GM12891 (cell line): ENCODE measurements around the gene CHMP4B.

Experiments used
- DNase-seq: peaks from one replicate; pipeline ENCODE4 v3.0.0; 2011; ENCODE audit warnings: low spot score; ENCODE audit not compliant: insufficient read length
- FAIRE-seq: peaks from 2 replicates; lab custom pipeline; 2011; peaks lifted over from hg19 to GRCh38; lab: Jason Lieb, UNC
- PAX5 ChIP-seq: IDR thresholded peaks from 2 replicates; pipeline ENCODE4 v1.6.1; 2011; ENCODE audit warnings: low read length, moderate library complexity, mild to moderate bottlenecking; ENCODE audit not compliant: insufficient read depth, severe bottlenecking
- POLR2A ChIP-seq: IDR thresholded peaks from 2 replicates; pipeline ENCODE4 v1.6.1; 2011; ENCODE audit warnings: low read depth, low read length, control low read depth
- POLR2AphosphoS5 ChIP-seq: IDR thresholded peaks from 2 replicates; pipeline ENCODE4 v1.6.1; 2011; ENCODE audit warnings: low read depth, low read length, control low read depth
- POU2F2 ChIP-seq: IDR thresholded peaks from 2 replicates; pipeline ENCODE4 v1.6.1; 2011; ENCODE audit warnings: low read depth, mild to moderate bottlenecking, control low read depth, low read length, moderate library complexity
- SPI1 ChIP-seq: IDR thresholded peaks from 2 replicates; pipeline ENCODE4 v1.6.1; 2011; ENCODE audit warnings: low read depth, low read length, control low read depth
- TAF1 ChIP-seq: IDR thresholded peaks from 2 replicates; pipeline ENCODE4 v1.6.1; 2011; ENCODE audit warnings: low read depth, low read length, control low read depth

Gene CHMP4B

DNA sequence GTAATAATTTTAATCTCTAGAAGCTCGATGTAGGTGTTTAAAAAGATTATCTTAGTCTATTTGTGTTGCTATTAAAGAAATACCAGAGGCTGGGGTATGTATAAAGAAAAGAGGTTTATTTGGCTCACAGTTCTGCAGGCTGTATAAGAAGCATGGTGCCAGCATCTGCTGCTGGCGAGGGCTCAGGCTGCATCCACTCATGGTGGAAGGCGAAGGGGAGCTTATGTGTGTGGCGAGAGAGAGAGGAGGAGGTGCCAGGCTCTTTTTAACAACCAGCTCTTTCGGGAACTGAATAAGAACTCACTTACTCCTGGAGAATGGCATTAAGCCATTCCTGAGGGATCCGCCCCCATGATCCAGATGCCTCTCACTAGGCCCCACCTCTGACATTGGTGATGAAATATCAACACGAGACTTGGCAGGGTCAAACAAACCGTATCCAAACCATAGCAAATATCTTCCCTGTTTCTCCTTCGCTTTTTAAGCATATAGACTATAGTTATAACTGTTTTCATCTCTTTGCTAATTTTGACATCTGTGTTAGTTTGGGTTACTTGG is 24.5 kb downstream of the CHMP4B start:
- TF ChIP-seq POU2F2 = no peak
- DNase-seq (no peak), FAIRE-seq (no peak)

DNA sequence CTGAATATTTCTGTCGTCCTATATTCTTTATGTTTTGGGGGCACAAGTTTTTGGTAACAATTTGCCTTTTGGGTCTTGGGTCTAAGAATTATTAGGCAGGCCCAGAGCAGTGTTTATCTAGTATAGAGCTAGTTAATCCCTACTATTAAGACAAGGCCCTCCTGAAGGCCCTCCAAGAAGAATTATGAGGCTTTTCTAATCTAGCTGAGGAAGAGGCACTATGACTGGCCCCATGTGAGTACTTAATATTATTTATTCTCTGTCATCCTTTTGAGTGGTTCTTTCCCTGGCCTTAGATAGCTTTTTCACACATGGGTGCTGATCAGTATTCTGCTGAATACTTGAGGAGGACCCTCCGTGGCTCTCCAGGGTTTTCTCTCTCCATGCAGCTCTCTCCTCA is 25.1 kb downstream of the CHMP4B start:
- no peak for FAIRE-seq
- TF ChIP-seq POLR2A (no peak), PAX5 (no peak), SPI1 (no peak), POLR2AphosphoS5 (no peak), POU2F2 (no peak), TAF1 (no peak)
- no peak for DNase-seq

DNA sequence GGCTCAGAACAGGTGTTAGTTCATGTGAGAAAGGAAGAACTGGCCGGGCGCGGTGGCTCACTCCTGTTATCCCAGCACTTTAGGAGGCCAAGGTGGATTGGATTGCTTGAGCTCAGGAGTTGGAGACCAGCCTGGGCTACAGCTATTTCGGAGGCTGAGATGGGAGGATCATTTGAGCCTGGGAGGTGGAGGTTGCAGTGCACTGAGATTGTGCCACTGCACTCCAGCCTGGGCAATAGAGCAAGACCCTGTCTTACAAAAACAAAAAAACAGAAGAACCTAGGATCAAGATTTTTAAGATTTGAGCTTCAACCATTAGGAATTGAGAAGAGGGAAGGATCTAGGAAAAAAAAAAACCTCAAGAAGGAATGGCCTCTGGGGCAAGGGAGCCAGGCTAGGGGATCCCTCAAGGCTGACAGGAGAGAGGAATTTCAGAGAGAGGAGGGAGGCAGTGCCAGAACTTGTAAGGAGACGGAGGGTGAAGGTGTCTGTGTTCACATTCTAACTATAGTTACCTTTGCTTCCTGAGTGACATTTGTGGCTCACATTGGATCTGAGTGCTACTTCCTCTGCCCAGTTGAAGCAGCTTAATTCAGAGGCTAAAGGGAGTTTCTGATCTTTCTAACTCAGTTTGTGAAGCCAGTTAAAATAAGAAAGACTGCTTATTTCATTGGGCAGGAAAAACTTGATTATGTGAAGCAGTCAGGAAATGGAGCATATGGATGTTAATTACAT is 26.1 kb downstream of the CHMP4B start:
- TF ChIP-seq SPI1 (peak; percentile 66), TAF1 (no peak)
- FAIRE-seq (peak; percentile 59), DNase-seq (no peak)

DNA sequence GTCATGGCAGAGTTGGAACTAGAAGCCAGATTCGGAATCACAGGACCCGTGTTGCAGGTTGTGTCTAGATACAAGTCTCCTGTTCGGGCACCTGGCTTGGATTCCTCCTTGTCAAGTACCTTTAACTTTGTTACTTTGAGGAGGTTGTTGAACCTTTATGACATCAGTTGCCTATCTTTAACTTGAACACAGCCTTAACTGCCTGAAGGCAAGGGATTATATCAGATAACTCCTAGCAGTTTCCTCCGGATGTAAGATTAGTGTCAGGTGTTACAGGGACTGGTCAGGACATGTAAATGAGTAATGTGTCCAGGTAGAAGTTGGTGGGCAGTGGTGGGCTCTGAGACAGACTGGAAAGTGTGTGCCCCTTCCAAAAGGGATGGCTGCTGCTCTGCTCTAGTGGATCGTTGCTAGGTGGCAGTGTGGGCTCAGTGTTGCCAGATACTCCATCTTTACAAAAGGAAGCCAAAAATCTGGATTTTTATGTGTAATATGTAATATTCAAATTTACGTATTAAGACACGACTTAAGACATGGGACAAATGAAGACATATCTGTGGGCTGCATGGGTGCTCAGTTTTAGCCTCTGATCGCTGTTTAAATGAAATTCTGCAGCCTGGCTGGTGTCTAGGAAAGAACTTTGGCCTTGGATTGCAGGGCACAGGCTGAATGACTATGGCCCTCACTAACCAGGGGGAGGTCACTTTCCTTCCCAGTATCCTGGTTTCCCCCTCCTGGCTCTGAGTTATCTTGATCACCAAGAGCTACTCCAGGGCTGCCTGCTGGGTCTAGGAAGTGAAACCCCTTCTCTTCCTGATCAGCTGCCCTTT is 27.1 kb downstream of the CHMP4B start:
- DNase-seq (no peak), FAIRE-seq (no peak)
- TF ChIP-seq POLR2A = no peak

DNA sequence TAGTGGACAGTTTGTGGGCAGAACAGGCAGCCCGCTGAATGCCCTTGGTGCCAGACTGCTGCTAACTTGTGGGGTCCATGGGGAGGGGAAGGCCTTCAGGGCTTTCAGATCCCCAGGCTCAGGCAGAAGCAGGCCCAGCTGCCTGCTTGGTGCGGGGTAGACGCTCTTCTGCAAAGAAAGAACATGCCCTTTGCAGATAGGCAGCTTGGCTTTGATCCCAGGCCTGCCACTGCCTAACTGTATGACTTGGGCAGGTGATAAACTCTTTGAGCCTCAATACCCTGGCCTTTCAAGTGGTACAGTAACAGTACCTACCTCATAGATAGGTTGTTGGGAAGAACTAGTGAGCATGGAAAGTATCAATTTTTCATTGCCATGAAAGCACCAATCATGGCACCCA is 28.4 kb downstream of the CHMP4B start:
- no peak for TF ChIP-seq SPI1
- no peak for TF ChIP-seq TAF1
- TF ChIP-seq POLR2AphosphoS5 = no peak
- no peak for TF ChIP-seq POLR2A
- TF ChIP-seq PAX5 = no peak
- TF ChIP-seq POU2F2 = no peak
- FAIRE-seq = no peak

DNA sequence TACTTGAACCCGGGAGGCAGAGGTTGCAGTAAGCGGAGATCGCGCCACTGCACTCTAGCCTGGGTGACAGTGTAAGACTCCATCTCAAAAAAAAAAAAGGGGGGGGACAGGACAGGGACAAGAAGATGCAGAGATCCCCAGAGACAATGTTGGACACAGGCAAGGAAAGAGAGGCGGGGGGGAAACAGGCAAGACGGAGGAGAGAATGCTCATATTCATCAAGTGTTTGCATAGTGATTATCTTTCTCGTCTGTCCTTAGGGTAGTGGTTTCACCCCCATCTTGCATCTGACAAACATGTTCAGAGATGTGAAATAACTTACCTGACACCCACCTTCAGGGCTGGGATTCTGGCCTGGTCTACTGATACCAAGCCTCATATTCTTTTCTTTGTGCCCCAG is 29.0 kb downstream of the CHMP4B start:
- FAIRE-seq (no peak), DNase-seq (no peak)
- TF ChIP-seq POU2F2 (no peak), SPI1 (no peak), TAF1 (no peak), PAX5 (no peak), POLR2AphosphoS5 (no peak), POLR2A (no peak)

More for the DNA sequence above, 28.4 kb downstream of the CHMP4B start:
- no peak for DNase-seq

DNA sequence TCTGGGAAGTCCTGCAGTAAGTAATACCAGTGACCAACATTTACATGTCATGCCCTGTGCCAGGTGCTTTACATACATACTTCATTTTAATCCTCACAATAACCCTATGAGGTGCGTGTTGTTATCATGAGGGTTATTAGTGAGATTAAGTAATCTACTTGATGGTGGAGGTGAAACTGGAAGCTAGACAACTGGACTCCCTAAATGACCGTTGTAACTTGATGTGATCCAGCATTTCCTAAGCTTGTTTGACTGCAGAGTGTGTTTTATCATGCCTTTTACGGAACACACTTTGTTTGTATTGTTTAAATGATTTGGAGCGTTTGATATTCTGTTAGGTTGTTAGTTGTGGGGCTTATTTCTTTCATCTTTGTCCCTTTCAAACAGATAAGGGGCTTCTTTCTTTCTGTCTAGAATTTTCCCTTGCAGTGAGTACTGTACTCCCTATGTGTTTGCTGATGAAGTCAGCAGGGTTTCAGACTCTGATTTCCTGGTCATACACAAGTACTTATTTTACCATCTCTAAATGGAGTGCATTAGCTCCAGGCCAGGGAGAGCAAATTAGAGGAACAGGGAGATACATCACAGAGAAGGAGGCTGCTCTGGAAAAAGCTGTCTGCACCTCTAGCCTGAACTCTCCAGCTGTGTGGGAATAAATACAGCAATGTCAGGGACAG is 29.7 kb downstream of the CHMP4B start:
- FAIRE-seq (no peak), DNase-seq (no peak)

DNA sequence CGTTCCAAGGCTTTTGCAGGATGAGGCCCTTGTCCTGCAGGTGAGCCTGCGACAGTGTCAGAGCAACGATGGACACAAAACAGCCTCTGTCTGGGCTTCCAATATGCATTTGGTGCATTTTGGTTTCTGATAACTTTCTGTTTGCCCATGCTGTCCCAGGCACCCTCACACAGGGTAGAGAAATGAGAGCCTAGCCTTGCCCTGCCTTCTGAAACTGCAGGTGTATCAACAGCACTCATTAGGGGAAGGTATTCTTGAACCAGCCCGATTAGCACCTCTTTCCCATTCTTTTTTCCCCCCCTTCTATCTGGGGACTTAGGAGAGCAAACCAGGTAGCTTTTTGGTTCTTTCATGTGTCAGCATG is 30.3 kb downstream of the CHMP4B start:
- DNase-seq = no peak
- no peak for FAIRE-seq
- TF ChIP-seq PAX5 (no peak), TAF1 (no peak), POU2F2 (no peak), POLR2AphosphoS5 (no peak), POLR2A (no peak), SPI1 (no peak)

More for the DNA sequence above, 29.7 kb downstream of the CHMP4B start:
- TF ChIP-seq POLR2AphosphoS5 (no peak), POU2F2 (no peak), PAX5 (no peak), SPI1 (no peak), POLR2A (no peak)

DNA sequence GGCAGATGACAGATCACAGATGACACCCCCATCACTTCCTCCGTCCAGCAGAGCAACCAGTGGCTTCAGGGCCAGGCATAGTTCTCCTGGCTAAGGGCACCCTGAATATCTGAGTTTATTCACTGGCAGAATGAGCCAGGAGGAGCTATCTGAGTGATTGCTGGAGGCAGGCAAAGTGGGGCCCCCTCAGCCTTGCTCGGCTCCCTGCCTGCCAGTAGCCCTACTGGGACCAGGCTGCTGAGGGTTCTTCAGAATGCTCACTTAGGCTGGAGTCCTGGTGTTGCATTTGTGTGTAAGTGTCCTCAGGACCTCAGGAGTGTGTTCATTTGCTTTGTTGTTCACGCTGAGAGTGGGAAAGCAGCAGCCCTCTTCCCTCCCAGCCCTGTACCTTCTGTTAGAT is 31.2 kb downstream of the CHMP4B start:
- TF ChIP-seq POU2F2 (no peak), TAF1 (no peak), POLR2AphosphoS5 (no peak), SPI1 (no peak), PAX5 (no peak), POLR2A (no peak)
- FAIRE-seq (no peak), DNase-seq (no peak)
